NCI-H2227 (cell line): ENCODE measurements around the gene CTIF.
A peak's percentile ranks its signal among the peaks of the same experiment; 100 is the strongest.

ENCODE experiments used
- DNase-seq: peaks from one replicate; lab custom pipeline; 2025; ENCODE audit not compliant: unreplicated experiment; lab: John Stamatoyannopoulos, UW

The CTIF gene

DNA sequence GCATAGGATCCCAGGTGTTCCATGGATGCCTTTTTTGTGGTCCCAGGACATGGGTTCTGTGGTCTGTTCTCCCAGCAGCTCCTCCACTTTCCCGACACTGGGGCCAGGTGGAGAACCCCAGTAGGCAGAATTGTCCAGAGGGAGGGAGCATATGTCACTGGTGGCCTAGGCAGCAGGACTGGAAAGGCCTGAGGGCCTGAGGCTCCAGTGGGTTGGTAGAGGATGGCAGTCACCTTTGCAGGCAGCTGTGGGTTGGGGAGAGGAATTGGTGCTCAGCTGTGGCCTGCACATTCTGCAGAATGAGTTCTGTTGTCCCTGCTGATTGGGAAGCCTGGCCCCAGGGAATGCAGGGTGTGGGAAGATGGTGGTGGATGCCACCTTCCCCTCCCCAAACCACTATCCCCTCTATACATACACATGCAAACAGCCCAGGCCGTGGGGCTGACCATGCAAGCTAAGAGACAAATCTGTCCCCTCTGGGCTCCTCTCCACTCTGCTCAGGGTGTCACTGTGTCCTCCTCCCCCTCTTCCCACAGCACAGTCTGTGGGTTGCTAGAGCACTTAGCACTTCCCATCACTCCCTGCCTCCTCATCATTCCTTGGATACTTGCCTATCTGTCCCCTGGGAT, 11.4 kb downstream of the CTIF start:
- no peak for DNase-seq

DNA sequence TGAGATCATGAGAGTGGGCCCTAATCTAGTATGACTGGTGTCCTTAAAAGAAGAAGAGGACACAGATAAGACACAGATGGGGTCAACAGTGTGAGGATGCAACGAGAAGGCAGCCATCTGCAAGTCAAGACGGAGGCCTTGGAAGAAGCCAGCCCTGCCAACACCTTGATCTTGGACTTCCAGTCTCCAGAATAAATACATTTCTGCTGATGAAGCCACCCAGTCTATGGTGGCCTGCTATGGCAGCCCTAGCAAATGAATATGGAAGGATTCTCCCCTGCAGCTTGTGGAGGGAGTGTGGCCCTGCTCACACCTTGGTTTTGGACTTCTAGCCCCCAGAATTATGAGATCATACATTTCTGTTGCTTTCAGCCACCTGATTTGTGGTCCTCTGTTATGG, 12.3 kb downstream of the CTIF start:
- DNase-seq = no peak

DNA sequence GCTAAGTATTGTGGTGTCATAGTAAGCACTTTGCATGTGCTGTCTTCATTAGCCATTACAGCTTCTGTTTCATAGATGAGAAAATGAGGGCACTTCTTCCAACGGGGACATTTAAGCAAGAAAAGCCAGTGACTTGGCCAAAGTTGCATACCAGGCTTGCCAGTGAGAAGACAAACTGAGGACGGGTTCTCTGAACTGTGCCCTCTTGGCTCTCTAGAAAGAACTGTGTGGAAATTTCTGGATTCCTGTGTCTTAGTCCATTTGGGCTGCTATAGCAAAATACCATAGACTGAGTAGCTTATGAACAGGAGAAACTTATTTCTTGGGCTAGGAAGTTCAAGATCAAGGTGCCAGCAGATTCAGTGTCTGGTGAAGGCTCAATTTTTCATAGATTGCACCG, 13.3 kb downstream of the CTIF start:
- DNase-seq = no peak

DNA sequence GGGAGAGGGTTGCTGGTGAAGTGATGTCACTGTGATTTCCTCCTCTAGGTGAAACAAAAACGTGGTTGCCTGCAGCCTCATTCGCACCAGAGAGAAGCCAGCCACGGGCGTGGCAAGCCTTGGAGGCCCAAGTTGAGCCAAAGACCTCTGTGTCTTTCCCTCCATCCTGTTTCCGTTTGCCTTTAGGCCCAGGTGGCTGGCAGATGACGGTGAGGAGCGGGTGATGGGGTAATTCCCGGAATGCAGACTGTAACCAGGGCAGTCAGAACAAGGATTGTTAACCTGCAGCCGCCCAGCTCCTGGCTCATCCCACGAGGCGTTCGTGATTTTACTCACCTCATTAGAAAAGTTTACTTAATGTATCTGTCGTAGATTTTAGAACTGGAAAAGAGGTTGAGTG, 14.4 kb downstream of the CTIF start:
- DNase-seq = no peak

DNA sequence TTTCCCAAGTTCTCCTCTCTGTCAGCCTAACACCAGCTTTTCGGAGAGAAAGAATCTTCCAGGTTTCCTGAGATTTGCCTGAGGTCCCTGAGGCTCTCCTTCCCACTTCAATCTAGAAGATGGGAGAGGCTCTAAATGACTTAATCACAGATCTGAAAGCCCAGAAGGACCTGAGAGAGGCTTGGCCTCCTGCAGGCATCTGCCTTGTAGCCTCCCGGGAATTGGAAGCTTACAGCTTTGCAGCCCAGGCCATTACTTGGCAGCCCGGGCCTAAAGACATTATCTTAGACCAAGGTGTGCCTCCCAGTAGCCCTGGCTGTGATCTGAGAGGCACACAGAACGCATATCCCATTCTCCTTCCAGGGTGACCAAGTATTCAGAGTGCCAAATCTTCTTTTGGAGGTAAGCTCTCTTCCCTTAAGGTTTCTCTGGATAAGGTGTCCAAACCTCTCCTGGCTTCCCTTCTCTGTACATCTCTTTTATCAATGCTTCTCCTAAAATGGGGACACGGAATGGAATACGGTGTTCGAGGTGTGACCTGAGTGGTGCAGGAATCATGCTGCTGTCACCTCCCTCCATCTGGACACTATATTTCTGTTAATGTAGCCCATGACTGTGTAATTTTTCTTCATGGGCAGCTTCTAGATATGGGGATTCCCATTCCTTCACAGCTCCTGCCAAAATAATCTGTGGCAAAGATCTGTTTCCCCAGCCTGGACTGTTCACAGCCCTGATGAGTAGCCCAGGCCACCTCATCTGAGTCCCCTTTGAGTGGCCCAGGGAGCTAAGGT, 16.0 kb downstream of the CTIF start:
- DNase-seq = no peak

DNA sequence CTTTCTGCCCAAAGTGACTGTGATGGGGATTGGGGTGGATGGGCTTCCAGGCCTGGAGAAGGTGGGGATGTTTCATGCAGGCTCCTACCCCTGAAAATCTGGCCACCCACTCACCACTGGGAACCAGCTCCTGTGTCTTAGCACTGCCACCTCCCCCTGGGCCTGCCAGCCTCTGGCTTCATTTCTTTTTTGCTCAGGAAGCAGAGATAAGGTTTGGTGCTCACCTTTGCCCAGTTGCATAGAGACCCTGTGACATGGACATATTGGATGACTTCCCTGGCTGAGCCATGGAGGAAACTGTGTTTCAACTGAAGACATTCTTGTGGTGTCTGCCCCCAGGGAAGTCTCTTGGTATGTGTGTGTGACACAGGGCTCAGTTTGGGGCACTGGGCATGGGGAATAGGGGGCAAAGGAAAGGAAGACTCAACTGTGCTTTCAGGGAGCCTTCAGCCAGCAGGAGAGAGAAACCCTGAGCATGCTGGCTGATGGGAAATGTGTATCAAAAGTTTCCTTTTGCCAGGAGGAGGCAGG, 16.7 kb downstream of the CTIF start:
- no peak for DNase-seq

DNA sequence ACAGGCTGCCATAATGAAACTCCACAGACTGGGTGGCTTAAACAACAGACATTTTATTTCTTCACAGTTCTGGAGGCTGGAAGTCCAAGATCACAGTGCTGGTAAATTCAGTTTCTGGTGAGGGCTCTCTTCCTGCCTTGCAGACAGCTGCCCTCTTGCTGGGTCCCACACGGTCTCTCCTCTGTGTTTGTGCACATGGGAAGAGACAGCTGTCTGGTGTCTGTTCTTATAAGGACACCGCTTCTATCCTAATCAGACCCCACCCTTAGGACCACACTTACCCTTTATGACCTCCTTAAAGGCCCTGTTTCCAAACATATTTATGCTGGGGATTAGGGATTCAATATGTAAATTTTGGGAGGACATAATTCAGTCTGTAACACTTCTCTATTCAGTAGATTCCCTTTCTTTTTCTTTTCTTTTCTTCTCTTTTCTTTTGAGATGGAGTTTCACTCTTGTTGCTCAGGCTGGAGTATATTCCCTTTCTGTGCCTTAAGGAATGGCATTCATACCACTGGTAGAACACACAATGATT, 18.9 kb downstream of the CTIF start:
- no peak for DNase-seq

DNA sequence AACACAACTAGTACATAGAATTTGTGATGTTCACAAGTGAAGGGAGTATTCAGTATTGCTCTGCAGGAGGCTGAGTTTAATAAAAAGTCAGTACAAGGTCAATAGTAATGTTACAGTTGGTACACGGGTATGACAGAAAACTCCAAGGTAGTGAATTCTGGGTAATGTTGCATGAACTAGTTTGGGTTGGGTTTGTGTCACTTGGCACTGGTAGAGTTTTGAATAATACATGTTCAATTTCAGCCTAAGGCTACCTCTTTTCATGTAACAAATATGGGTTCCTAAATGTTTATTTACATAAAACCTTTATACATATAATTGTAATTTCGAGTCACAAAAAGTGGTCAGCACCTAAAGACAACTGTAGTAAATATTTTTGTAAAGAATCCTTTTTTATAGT, 19.4 kb downstream of the CTIF start:
- no peak for DNase-seq

DNA sequence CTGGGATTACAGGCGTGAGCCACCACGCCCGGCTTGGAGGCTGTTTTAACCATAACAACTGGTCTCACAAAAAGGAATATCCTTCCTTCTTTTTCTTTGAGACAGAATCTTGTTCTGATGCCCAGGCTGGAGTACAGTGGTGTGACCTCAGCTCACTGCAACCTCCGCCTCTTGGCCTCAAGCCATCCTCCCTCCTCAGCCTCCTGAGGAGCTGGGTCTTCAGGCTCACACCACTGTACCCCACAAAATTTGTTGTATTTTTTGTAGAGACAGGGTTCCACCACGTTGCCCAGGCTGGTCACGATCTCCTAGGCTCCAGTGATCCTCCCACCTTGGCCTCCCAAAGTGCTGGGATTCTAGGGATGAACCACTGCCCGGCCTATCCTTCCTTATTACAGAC, 21.7 kb downstream of the CTIF start:
- DNase-seq = no peak

DNA sequence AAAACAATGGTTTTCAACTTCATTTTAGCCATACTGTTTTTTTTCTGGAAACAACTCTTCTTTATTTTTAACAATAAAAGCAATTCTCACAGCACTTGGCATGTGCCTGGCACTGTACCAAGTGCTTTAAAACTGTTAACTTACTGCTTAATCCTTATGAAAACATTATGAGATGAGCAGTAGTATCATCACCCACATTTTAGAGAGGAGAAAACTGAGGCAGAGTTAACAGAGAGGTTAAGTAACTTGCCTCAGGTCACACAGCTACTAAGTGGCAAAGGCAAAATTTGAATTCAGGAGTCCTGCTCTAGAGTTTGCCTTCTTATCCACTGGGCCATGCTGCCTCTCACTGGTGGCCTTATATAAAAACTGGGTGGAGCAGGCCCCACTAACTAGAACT, 23.2 kb downstream of the CTIF start:
- DNase-seq = no peak

DNA sequence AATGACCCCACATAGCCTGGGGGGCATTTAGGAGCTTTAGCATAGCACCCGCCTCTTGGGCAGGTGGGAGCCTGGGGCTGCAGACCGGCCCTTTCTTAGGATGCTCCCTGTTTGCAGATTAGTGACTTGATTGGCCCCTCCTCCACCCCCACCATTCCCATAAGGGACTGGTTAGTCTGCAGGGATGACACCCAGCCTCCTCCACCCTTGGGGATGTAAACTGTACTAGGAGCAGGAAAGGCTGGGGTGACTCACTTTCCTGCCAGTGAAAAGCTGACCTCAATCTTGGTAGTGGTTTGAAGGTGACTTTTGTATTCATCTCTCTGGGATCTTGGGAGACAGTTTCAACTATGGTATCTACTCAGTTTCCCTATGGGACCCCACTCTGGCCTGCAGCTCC, 24.2 kb downstream of the CTIF start:
- no peak for DNase-seq

DNA sequence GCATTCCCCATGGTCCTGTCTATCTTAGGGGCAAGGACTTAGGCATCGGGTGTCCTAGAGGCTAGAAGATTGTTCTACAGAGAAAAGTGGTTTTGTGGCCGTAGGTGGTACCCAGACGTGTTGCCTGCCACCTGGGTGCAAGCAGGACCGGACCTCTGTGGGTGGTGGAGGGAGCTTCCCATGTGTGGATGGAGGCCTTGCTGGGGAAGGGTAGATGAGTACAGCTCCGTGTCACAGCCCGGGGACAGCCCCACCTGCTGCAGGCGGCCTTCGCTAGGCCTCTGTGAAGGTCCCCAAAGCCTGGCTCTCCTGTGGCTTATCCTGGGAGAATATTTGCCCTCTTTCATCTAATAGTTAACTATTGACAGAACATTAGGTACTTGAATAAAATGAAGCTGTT, 25.3 kb downstream of the CTIF start:
- DNase-seq = no peak

DNA sequence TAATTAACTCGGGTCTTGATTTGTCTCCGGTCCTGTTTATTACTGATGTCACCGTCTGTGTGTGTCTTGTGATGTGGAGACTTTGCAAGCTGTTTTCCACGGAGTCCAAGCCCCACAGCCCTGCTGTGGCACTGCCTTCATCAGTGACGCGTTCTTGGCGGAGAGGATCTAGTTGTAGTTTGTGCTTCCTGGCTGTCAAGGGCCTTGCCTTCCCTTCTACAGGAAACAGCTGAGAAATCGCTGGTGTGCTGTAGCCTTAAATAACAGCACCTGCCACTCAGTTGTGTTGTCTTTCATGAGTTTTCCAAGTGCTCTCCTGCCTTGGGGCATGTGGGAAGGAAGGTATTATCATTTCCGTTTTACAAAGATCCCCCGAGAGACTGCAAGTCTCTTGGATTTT, 26.3 kb downstream of the CTIF start:
- DNase-seq = no peak

DNA sequence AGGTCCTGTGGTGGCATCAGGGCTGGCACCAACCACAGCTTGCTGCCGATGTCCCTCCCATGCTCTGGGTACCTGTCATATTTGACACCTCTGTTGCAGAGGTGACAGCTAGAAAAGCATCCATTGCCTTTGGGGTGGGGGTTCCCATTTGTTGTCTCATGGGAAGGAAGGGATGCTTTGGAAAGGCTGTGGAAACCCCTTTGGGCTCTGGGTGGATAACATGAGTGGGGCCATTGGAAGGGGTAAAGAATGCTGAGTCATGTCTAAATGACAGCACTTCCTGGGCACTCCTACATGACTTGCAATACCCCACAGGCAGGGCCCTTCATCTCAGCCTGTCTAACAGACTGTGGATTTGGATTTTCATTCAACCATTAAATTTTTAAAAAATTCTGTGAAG, 27.8 kb downstream of the CTIF start:
- no peak for DNase-seq

DNA sequence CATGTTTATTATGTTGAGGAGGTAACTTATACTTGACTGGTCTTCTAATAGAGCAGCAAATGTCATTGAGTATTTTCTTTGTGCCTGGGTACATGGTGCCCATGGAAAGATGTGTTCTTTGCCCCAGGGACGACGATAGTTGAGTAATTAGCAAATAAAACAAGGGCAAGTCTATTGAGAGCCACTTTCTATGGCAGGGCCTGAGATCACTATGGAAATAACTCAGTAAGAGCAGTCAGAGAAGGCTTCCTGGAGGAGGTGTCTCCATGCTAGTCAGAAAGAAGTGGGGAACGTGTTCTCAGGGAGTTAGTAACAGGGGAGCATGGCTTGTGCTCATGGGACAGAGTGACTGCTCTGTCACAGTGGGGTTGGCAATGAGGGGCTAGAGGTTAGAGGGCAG, 28.6 kb downstream of the CTIF start:
- no peak for DNase-seq

DNA sequence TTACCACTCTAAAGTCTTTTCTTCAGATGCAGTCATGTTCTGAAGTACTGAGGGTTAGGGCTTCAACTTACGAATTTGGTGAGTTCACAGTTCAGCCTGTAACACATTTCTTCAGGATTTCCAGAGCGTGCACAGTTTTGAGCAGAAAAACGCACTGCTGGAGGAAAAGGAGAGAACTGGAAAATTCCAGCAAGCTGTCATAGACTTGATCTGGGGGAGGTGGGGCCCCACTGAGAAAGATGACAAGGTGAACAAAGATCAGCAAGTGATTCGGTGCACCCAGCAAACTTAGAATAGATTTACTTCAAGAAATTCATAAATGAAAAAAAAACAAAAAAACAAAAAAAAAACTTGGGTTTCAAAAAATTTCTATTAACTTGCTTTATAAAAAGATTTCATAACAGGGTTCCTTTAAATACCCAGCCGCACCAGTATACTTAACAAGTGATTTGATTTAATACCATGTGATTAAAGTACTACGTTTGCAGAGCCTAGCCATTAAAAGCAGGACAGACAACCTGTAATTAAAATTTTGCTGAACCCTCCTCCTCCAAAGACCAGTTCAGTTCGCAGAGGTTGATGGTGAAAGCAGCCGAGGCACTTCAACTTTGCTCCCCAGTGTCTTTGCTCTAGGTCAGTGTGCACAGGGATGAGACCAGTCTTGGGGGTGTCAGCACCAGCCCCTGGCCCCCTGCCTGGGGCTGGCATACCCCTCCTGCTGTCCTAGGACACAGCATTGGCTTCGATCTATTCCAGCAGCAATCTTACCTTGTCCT, 30.5 kb downstream of the CTIF start:
- DNase-seq = peak; percentile 34

DNA sequence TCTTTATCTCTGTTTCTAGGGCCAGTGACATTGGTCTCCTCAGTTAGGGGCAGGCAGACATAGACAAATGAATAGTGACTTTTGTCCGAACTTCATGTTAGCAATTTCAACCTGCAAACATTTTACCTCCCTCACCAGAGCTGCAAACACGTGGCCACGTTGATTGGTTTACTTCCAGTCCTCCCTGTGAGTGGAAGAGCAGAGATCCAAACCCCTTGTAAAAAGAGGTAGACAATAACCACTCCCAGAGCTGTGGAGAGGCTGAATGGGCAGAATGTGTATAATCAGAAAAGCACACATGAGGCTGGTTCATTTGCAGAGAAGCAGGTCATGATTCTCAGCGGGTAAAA, 31.1 kb downstream of the CTIF start:
- DNase-seq = peak; percentile 62

DNA sequence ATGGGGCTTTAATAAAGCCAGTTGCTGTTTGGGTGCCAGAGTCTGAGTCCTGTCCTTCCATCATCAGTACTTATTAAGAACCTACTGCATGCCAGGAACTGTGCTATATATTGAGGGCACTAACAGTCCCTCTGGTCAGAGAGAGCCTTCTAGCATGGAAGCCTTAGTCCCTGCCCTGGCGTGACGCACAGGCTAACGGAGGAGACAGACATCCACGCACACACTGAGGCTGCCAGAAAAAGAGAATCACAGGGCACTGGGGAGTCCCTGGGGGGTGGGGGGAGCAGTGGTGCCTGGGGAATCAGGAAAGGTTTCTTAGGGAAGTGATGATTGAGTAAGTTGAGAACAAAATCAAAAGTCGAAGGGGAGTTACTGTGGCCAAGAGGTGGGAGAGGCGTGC, 31.5 kb downstream of the CTIF start:
- peak; percentile 49 for DNase-seq

DNA sequence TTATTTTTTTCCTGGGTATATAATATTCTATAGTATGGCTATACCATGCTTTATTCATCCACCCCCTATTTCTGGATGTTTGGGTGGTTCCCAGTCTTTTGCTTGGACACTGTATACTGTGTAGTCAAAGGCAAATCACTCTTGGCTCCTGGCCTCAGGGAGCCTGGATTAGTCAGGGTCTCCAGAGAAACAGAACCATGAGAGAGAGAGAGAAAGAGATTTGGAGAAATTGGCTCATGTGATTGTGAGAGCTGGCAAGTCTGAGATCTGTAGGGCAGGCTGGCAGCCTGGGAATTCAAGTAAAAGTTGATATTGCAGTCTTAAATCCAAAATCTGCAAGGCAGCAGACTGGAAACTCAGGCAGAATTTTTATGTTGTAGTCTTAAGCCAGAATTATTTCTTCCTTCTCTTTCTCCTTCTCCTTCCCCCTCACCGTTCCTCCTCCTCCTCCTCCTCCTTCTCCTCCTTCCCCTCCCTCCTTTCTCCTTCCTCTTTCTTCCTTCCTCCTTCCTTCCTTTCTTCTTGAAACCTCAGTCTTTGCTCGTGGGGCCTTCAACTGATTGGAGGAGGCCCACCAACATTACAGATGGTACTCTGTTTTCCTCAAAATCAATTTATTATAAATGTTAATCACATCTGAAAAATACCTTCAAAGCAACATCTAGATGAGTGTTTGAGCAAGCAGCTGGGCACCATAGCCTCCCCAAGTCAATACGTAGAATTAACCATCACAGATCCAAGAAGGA, 33.0 kb downstream of the CTIF start:
- no peak for DNase-seq

DNA sequence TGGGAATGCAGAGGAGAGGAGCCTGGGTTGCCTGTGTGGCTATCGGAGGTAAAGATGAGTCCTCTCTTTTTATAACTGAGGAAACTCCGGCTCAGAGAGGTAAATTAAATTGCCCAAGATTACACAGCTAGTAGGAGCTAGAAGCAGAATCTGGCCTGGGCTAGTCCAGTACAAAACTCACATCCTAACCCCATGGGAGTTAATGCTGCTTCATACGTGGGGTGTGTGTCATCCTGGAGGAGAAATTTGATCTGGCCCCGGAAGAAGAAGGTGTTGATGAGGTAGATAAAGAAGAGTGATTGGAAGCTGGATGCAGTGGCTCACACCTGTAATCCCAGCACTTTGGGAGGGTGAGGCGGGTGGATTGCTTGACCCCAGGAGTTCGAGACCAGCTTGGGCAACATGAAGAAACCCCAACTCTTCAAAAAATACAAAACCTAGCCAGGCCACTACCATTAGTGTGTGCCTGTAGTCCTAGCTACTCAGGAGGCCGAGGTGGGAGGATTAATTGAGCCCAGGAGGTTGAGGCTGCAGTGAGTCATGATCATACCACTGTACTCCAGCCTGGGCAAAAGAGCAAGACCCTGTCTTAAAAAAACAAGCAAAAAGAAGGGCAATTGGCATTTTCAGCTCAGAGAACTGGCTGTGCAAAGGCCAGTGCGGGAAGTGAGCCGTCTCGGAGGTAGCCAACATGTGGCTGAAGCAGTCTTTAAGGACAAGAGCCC, 33.7 kb downstream of the CTIF start:
- no peak for DNase-seq
